Stimulated activated CD4-positive, alpha-beta T cell treated with anti-CD3 and anti-CD28 coated beads, TNF-alpha, amount 100 ng/mL, for 48 hours (primary cell): ENCODE measurements around the gene ASTL.

Experiments used
- DNase-seq, 3 donors: peaks; one replicate each; pipeline ENCODE4 v3.0.0-alpha.2; 2020; ENCODE audit warnings: low read depth in 3 of 3

Gene ASTL

DNA sequence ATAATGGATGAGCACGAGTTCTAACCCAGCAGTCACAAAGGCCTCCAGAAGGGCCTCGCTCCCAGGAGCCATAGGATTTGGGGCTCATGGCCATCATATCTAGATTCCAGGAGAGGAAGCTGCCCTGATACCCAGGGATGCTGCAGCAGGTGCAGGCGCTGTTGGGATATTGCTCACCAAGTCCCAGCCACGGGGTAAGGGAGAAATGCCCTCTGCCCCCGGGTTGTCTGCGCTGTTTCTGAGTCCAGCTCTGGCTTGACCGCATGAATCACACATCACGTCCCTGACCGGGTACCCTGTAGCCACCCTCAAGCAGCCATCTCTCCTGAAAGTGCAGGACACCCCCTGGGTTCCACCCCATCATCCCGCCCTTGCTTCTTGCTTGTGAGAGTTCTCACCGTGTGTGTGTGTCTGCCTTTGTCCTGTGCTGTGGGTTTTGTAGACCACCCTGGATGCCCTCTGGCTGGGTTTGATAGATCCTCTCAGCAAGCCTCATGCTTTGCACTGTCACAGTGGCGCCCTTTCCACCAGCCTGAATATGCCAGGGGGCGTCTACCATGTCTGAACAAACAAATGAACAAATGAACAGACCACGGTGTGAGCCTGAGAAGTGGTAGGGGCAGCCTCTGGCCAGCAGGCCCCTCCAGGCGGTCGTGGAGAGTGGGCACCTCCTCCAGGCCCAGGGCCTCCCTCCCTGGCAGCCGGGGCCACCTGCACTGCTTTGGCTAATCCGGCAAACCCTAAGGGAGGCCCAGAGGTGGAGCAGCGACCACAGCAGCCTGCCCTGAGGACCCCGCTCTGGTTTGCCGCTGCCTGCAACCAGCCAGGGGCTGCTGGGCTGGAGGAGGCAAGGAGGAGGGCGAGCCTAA is 54.1 kb downstream of the ASTL start:
- no peak for DNase-seq

DNA sequence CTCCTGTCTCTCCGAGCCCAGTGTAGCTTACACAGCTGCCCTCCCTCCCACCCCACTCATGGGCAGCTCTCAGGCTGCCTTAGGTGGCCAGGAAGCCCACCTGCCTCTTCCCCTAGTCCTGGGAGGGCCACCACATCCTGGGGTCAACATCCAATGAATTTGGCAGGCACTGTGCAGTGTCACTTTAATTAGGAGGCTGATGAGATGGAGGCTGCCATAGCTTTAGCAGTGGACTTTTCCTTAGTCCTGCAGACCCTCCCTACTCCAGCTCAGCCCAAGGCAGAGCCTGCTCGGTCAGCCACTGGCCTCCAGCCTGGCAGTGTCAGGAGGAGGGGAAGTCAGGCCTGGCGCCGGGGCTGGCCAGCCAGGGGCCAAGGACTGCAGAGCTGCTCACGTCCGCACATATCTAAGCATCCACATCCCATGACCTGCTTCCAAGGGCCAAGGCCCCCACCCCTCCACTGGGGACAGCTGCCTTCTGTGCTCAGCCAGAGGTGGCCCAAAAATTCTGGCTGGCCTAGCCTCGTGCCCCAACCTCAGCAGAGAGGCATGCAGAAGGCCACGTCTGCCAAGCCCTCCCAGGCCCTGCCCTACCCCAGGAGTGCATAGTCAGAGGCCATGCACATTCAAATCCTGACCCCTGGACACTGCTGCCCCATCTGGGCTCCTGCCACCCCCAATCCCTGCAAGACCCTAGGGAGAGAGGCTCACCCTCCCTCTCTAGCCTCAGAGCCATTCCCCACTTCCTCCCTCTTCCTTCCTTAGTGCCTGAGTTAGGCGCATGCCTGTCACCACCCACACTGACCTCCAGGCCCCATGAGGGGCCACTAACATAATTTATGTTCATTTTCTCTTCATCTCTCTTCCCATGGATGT is 55.0 kb downstream of the ASTL start:
- no peak for DNase-seq

DNA sequence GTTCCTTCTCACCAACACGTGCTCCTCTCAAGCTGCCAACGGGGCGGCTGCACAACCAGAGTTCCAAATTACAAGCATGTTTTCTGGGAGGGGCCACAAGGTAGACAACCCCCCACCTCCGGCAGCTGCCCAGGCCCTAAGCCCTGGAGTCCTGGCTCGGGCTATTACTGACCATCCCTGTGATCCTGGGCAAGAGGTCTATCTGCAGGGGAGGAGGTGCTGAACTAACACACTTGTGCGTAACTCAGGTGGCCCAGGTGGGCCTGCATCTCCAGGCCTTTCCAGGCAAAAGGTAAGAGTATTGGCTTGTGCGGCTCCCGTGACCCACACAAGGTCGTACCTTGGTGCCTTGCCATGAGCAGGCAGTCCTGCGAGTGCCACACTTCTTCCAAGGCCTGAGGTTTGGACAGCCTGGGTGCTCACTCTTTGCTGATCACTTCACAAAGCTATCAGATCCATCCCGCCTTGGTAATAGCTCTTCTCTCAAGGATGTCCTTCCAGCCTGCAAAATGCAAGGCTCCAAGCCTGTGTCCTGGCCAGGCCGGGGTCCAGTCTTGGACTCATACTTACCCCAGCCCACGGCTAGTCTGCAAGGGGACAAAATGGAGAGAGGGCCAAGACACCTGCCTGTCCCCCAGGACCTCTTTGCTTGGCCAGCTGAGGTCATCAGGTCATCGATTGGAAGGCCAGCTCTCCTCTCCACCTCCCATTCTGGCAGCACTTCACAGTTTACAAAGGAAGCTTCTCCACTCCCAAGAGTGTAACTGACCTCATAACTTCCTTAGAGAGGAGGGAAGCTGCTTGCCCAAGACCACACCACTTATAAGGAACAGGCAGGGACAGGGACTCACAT is 55.9 kb downstream of the ASTL start:
- no peak for DNase-seq

DNA sequence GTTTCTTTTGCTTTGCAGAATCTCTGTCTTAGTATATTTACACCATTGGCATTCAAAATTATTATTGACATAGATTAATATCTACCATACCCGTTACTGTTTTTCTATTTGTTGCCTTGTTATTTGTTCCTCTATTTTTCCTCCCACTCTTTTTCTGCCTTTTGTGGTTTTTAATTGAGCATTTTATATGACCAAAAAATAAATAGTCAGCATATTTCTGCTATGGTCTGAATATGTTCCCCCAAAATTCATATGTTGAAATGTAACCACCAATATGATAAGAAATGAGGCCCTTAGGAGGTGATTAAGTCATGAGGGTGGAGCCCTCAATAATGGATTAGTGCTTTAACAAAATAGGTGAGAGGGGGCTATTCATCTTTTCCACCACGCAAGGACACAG is 57.3 kb downstream of the ASTL start:
- DNase-seq, result no peak

DNA sequence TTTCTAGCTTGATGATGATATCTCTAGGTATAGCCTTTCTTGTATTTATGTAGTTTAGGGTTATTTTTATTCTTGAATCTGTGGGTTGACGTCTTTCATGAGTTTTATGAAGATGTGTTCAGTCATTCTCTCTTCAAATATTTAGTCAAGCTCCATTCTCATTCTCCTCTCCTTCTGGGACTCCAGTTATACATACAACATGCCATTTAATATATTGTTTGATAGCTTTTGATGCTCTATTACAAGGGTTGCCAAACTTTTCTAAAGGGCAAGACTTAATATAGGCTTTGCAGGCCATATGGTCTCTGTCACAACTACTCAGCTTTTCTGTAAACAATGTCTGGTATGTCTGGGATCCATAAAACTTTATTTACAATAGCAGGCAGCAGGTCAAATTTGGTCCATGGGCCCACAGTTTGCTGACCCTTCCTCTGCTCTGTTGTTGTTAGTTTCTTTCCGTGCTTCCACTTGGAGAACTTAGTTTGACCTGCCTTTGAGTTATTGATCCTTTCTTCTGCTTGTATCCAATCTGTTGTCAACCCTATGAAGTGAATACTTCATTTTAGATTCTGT is 63.0 kb downstream of the ASTL start:
- no peak for DNase-seq

DNA sequence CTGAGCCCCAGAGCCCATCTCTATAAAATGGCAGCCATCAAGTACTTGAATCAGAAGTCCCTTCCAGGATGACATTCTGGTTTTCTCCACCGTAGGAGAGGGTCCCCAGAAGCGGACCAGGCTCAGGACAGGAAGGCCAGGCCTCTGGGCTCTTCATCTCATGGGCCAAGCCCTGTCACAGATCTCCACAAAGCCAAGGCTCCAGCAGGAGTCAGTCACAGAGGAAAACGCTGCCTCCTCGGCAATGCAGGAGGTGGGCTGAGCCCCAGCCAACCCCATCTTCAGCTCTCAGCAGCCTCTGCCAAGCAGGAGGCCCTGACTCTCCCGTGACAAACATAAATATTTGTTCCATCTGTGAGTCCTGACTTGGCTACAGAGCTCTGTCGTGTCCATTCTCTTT is 64.1 kb downstream of the ASTL start:
- no peak for DNase-seq

DNA sequence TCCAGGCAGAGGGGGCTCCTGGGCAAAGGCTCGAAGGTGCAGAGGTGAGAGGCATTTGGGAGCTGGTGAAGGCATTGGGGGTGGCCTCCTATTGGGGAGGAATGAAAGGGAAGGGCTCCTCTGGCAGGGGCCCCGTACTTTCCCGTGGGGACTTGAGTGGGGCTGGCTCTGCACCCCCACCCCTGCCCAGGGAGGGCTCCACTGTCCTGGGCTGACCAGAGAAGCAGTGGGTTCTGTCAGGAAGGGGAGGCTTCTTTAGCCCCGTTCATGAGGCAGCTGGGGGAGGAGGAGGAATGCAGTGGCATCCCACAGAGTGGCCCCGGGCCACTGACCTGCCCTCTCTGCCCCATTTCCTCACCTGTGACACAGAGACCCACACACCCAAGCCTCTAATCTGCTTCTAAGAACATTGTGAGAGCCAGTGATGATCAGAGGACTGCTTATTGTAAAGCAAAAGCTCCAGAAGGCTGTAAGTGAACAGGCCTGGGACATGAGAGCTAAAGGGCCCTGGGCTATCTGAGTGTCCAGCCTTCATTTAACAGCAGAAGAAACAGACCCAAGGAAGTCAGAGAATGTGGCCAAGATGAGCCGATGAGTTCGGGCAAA is 65.0 kb downstream of the ASTL start:
- no peak for DNase-seq
